A673 (cell line): Measurements from ENCODE around the gene ABHD1. TPM values are rescaled to one million over a fixed set of nuclear protein-coding genes. Genes with fewer than 3 reads are reported as not detected.

ENCODE experiments used
- BruUV-seq: library from RNA; stranded (reverse); fragments of 400-500 nt; replicated peaks from 2 replicates; lab custom pipeline; 2021; lab: Mats Ljungman, UMichigan
- CTCF ChIA-PET: fragments of 300-600 bp; sonication (Branson Sonifier 250); formaldehyde crosslinking; loops from one replicate; lab custom pipeline; 2022; ENCODE audit warnings: antibody characterized with exemption; lab: Charles Lee
- POLR2A ChIA-PET: fragments of 300-600 bp; sonication (Branson Sonifier 250); formaldehyde crosslinking; loops from one replicate; lab custom pipeline; 2022; ENCODE audit warnings: antibody characterized with exemption; ENCODE audit not compliant: low non-redundant PET; lab: Charles Lee
- DNase-seq: peaks from one replicate; pipeline ENCODE4 v3.0.0-alpha.2; 2015; ENCODE audit warnings: low spot score
- H3K27ac ChIP-seq: fragments of 200-600 bp; sonication (generic); 2 replicates; pipeline ENCODE4 v1.5.1; 2016; ENCODE audit warnings: mixed run types, low read depth, mild to moderate bottlenecking, mixed read lengths, antibody characterized with exemption, low read length; ENCODE audit not compliant: poor library complexity, severe bottlenecking
- H3K27me3 ChIP-seq: fragments of 200-600 bp; sonication (generic); replicated peaks from 2 replicates; pipeline ENCODE4 v1.6.1; 2017; ENCODE audit warnings: mixed run types, low read depth, mild to moderate bottlenecking, mixed read lengths, antibody characterized with exemption, low read length; ENCODE audit not compliant: insufficient read depth, poor library complexity
- H3K36me3 ChIP-seq: fragments of 200-600 bp; sonication (generic); 2 replicates; pipeline ENCODE4 v1.6.1; 2016; ENCODE audit warnings: mixed run types, mild to moderate bottlenecking, mixed read lengths, antibody characterized with exemption, low read length; ENCODE audit not compliant: insufficient read depth, poor library complexity, severe bottlenecking
- H3K4me1 ChIP-seq: fragments of 200-600 bp; sonication (generic); 2 replicates; pipeline ENCODE4 v1.6.1; 2017; ENCODE audit warnings: mixed run types, mild to moderate bottlenecking, mixed read lengths, antibody characterized with exemption, low read length; ENCODE audit not compliant: insufficient read depth, poor library complexity, severe bottlenecking
- H3K4me3 ChIP-seq: fragments of 200-600 bp; sonication (generic); 2 replicates; pipeline ENCODE4 v1.5.1; 2016; ENCODE audit warnings: low read depth, mixed run types, mild to moderate bottlenecking, mixed read lengths, low read length; ENCODE audit not compliant: poor library complexity, severe bottlenecking
- H3K9me3 ChIP-seq: fragments of 200-600 bp; sonication (generic); 2 replicates; pipeline ENCODE4 v1.6.1; 2016; ENCODE audit warnings: mixed run types, low read depth, mild to moderate bottlenecking, mixed read lengths, antibody characterized with exemption, low read length; ENCODE audit not compliant: poor library complexity, severe bottlenecking
- CTCF ChIP-seq: fragments of 300-800, 200-600 bp; sonication (generic); conservative IDR thresholded peaks from 2 replicates; pipeline ENCODE4 v1.5.1; 2017; ENCODE audit warnings: low read depth, mild to moderate bottlenecking, antibody characterized with exemption, low read length, moderate library complexity, mixed read lengths
- EZH2 ChIP-seq: fragments of 200-600 bp; sonication (generic); IDR thresholded peaks from 2 replicates; pipeline ENCODE4 v1.6.1; 2017; ENCODE audit warnings: borderline replicate concordance, low read depth, mild to moderate bottlenecking, mixed read lengths, antibody characterized with exemption, low read length; ENCODE audit not compliant: poor library complexity, severe bottlenecking
- intact Hi-C: fragments of 100-400 bp; cut with micrococcal nuclease; formaldehyde crosslinking; loops from one replicate; pipeline ENCODE4 v1.10.0; 2022; ENCODE audit not compliant: unreplicated experiment
- total RNA-seq: library from RNA; stranded (reverse); gene quantifications from 2 replicates; pipeline ENCODE4 v1.2.3, GENCODE V29; 2021

The ABHD1 gene
- total RNA-seq, 1 experiment from 2014 or later = not detected

- POLR2A ChIA-PET = interaction anchor here (0.7 kb wide), 1 partner anchor 53 kb away, joined by 3 read pairs; no protein-coding TSS in a partner anchor
Measured at GRCh38 chr2:27154488-27154887, 30.9 kb downstream of the ABHD1 start.

GRCh38 chr2:27155069-27155520, 31.5 kb downstream of the ABHD1 start:
- BruUV-seq = no TSS peak
- intact Hi-C loops = no loop called here
- no peak for TF ChIP-seq EZH2
- POLR2A ChIA-PET = interaction anchor here (0.7 kb wide), 1 partner anchor 53 kb away, joined by 3 read pairs; no protein-coding TSS in a partner anchor
- CTCF ChIA-PET = no interaction called here
- Histone ChIP-seq H3K27ac (no peak overlapping the region), H3K27me3 (no peaks in the 10 kb centered on the region), H3K4me3 (no peak overlapping the region), H3K36me3 (no peaks in the 10 kb centered on the region), H3K4me1 (no peaks in the 10 kb centered on the region), H3K9me3 (no peaks in the 10 kb centered on the region)
- DNase-seq = no peak

More at GRCh38 chr2:27154488-27154887, 30.9 kb downstream of the ABHD1 start:
- no TSS peak for BruUV-seq
- no peak for TF ChIP-seq CTCF
- no peak for TF ChIP-seq EZH2
- no peak for DNase-seq
- Histone ChIP-seq H3K27ac (no peak overlapping the region), H3K27me3 (no peaks in the 10 kb centered on the region), H3K36me3 (no peaks in the 10 kb centered on the region), H3K9me3 (no peaks in the 10 kb centered on the region), H3K4me3 (no peak overlapping the region), H3K4me1 (no peaks in the 10 kb centered on the region)
- intact Hi-C loops = no loop called here
- CTCF ChIA-PET = no interaction called here

- Histone ChIP-seq H3K36me3 (no peaks in the 10 kb centered on the region), H3K27me3 (no peaks in the 10 kb centered on the region), H3K9me3 (no peaks in the 10 kb centered on the region), H3K27ac (no peak overlapping the region), H3K4me1 (no peaks in the 10 kb centered on the region), H3K4me3 (no peak overlapping the region)
- intact Hi-C loops = no loop called here
- ChIA-PET CTCF (no interaction called here), POLR2A (interaction anchor here (0.6 kb wide), 1 partner anchor 702 kb away, joined by 12 read pairs; no protein-coding TSS in a partner anchor)
- no peak for TF ChIP-seq CTCF
- no peak for TF ChIP-seq EZH2
- DNase-seq = no peak
- BruUV-seq = no TSS peak
Measured at GRCh38 chr2:27158468-27158867, 34.9 kb downstream of the ABHD1 start.

GRCh38 chr2:27159271-27159670, 35.7 kb downstream of the ABHD1 start:
- Histone ChIP-seq H3K4me1 (no peaks in the 10 kb centered on the region), H3K27ac (no peak overlapping the region), H3K27me3 (no peaks in the 10 kb centered on the region), H3K36me3 (no peaks in the 10 kb centered on the region), H3K4me3 (no peak overlapping the region), H3K9me3 (no peaks in the 10 kb centered on the region)
- DNase-seq = no peak
- BruUV-seq = no TSS peak
- TF ChIP-seq CTCF = no peak
- no peak for TF ChIP-seq EZH2
- ChIA-PET CTCF (no interaction called here), POLR2A (no interaction called here)
- intact Hi-C loops = no loop called here
